GM23248 (cell line): ENCODE results near the gene DPP9. TPM values are rescaled to one million over a fixed set of nuclear protein-coding genes. Genes with fewer than 3 reads are reported as not detected.

Experiments used
- DNase-seq: peaks from one replicate; pipeline ENCODE4 v3.0.0-alpha.2; 2015
- H2AFZ ChIP-seq: fragments of 200-600 bp; sonication (generic); 2 replicates; pipeline ENCODE4 v1.6.1; 2016; ENCODE audit warnings: antibody characterized with exemption
- H3F3A ChIP-seq: fragments of 200-600 bp; sonication (generic); 2 replicates; pipeline ENCODE4 v1.6.1; 2016; ENCODE audit warnings: mild to moderate bottlenecking, antibody characterized with exemption, mixed run types; ENCODE audit not compliant: insufficient read depth
- H3K27ac ChIP-seq: fragments of 200-600 bp; sonication (generic); 2 replicates; pipeline ENCODE4 v1.5.1; 2016; ENCODE audit warnings: mild to moderate bottlenecking
- H3K27me3 ChIP-seq: fragments of 200-600 bp; sonication (generic); replicated peaks from 2 replicates; pipeline ENCODE4 v1.6.1; 2016; ENCODE audit warnings: mild to moderate bottlenecking; ENCODE audit not compliant: insufficient read depth
- H3K36me3 ChIP-seq: fragments of 200-600 bp; sonication (generic); 2 replicates; pipeline ENCODE4 v1.6.1; 2016; ENCODE audit warnings: low read depth, mild to moderate bottlenecking
- H3K4me1 ChIP-seq: fragments of 200-600 bp; sonication (generic); 2 replicates; pipeline ENCODE4 v1.6.1; 2016; ENCODE audit warnings: mild to moderate bottlenecking; ENCODE audit not compliant: insufficient read depth
- H3K4me2 ChIP-seq: fragments of 200-600 bp; sonication (generic); one replicate; pipeline ENCODE4 v1.6.1; 2016; ENCODE audit warnings: mild to moderate bottlenecking; ENCODE audit not compliant: unreplicated experiment
- H3K4me3 ChIP-seq: fragments of 200-600 bp; sonication (generic); 2 replicates; pipeline ENCODE4 v1.5.1; 2016; ENCODE audit warnings: mild to moderate bottlenecking
- H3K79me2 ChIP-seq: fragments of 200-600 bp; sonication (generic); 2 replicates; pipeline ENCODE4 v1.6.1; 2016; ENCODE audit warnings: mild to moderate bottlenecking; ENCODE audit not compliant: insufficient read depth
- H3K9ac ChIP-seq: fragments of 200-600 bp; sonication (generic); 2 replicates; pipeline ENCODE4 v1.6.1; 2016; ENCODE audit warnings: mild to moderate bottlenecking
- H3K9me2 ChIP-seq: fragments of 200-600 bp; sonication (generic); 2 replicates; pipeline ENCODE4 v1.6.1; 2016; ENCODE audit warnings: mixed run types, mild to moderate bottlenecking, moderate library complexity; ENCODE audit not compliant: insufficient read depth
- H3K9me3 ChIP-seq: fragments of 200-600 bp; sonication (generic); one replicate; pipeline ENCODE4 v1.6.1; 2017; ENCODE audit warnings: low read depth
- H4K20me1 ChIP-seq: fragments of 200-600 bp; sonication (generic); 2 replicates; pipeline ENCODE4 v1.6.0; 2016; ENCODE audit not compliant: insufficient read depth
- EZH2 ChIP-seq: fragments of 200-600 bp; sonication (generic); IDR thresholded peaks from 2 replicates; pipeline ENCODE4 v1.6.1; 2018; ENCODE audit warnings: antibody characterized with exemption, mild to moderate bottlenecking; ENCODE audit not compliant: insufficient read depth, poor library complexity, severe bottlenecking
- EZH2phosphoT487 ChIP-seq: fragments of 200-600 bp; sonication (generic); IDR thresholded peaks from 2 replicates; pipeline ENCODE4 v1.6.1; 2018; ENCODE audit warnings: antibody characterized with exemption, moderate library complexity, mild to moderate bottlenecking, low read depth; ENCODE audit not compliant: insufficient read depth
- WGBS, 2 experiments: methylation state at CpG; one replicate each; pipeline ENCODE4 v1.1.6; 2015 to 2017; ENCODE audit warnings: low lambda C conversion rate in 2 of 2, low coverage in 1 of 2; ENCODE audit errors: missing lambda C conversion rate in 2 of 2; 5-methylcytosine and 5-hydroxymethylcytosine counted together
- in situ Hi-C: fragments of 300-500 bp; cut with MboI; formaldehyde crosslinking; loops from 2 replicates; pipeline ENCODE4 v1.15.0; 2020
- polyA plus RNA-seq: library from polyadenylated mRNA; unstranded; fragments of >200 nt; fragmentation: Nextera tagmentation; extraction: Ambion mirVana; gene quantifications from 2 replicates; pipeline ENCODE4 v1.2.1, GENCODE V29; 2016
- total RNA-seq: library from RNA; depleted of rRNA; stranded (reverse); fragments of >200 nt; shearing (Covaris generic); gene quantifications from 2 replicates; pipeline ENCODE4 v1.2.3, GENCODE V29; 2014

DPP9 gene
- total and polyA plus RNA-seq, 2 experiments from 2014 or later = 33.0 to 50.3 TPM

- Histone ChIP-seq H3K27me3 (no peaks in the 10 kb centered on the region), H3F3A (peaks cover 17% of the 10 kb centered on the region), H3K9ac (no peak overlapping the region), H2AFZ (no peak overlapping the region), H3K36me3 (peaks cover 17% of the 10 kb centered on the region; the same call in 1 of the 2 replicates), H3K79me2 (no peaks in the 10 kb centered on the region), H4K20me1 (no peaks in the 10 kb centered on the region), H3K9me2 (no peaks in the 10 kb centered on the region), H3K4me3 (no peak overlapping the region), H3K9me3 (no peaks in the 10 kb centered on the region), H3K27ac (0 out of 2 replicates have a peak overlapping the region, but pooled peaks have one; percentile 39), H3K4me1 (peaks cover 18% of the 10 kb centered on the region), H3K4me2 (no peak overlapping the region)
- in situ Hi-C loops = no loop called here
- TF ChIP-seq EZH2 (no peak), EZH2phosphoT487 (no peak)
- 92% methylated on average over 19 of the region's 19 CpGs for WGBS, 2 experiments
- no peak for DNase-seq
These were observed 28.4 kb downstream of the DPP9 start for GRCh38 chr19:4695224-4695731.

GRCh38 chr19:4694211-4694987 is 29.2 kb downstream of the DPP9 start:
- Histone ChIP-seq H3K9me3 (no peaks in the 10 kb centered on the region), H3K27me3 (no peaks in the 10 kb centered on the region), H3K4me1 (peaks cover 18% of the 10 kb centered on the region), H3K4me3 (no peak overlapping the region), H4K20me1 (no peaks in the 10 kb centered on the region), H3K27ac (peak overlapping the region; percentile 39; the same call in 1 of the 2 replicates), H3K36me3 (peaks cover 17% of the 10 kb centered on the region; the same call in 1 of the 2 replicates), H2AFZ (no peak overlapping the region), H3F3A (peaks cover 17% of the 10 kb centered on the region), H3K9me2 (no peaks in the 10 kb centered on the region), H3K79me2 (no peaks in the 10 kb centered on the region), H3K9ac (no peak overlapping the region), H3K4me2 (no peak overlapping the region)
- TF ChIP-seq EZH2 = no peak
- no peak for TF ChIP-seq EZH2phosphoT487
- WGBS, 2 experiments = 79 to 80% methylated on average over 22 of the region's 22 CpGs
- in situ Hi-C loops = no loop called here
- DNase-seq = peak; percentile 85

- WGBS, 2 experiments = 97 to 98% methylated on average over 14 to 15 of the region's 15 CpGs
- peak overlapping the region; percentile 39; the same call in 1 of the 2 replicates for H3K27ac ChIP-seq
- TF ChIP-seq EZH2 = no peak
- no peak for TF ChIP-seq EZH2phosphoT487
- H3K36me3 ChIP-seq = peaks cover 17% of the 10 kb centered on the region; the same call in 1 of the 2 replicates
- no peak overlapping the region for H3K9ac ChIP-seq
- H3K4me2 ChIP-seq = no peak overlapping the region
- in situ Hi-C loops = no loop called here
- H3F3A ChIP-seq = peaks cover 17% of the 10 kb centered on the region
- H3K27me3 ChIP-seq = no peaks in the 10 kb centered on the region
- H3K9me3 ChIP-seq = no peaks in the 10 kb centered on the region
- DNase-seq = no peak
- no peak overlapping the region for H2AFZ ChIP-seq
- peaks cover 18% of the 10 kb centered on the region for H3K4me1 ChIP-seq
- no peaks in the 10 kb centered on the region for H4K20me1 ChIP-seq
- H3K79me2 ChIP-seq = no peaks in the 10 kb centered on the region
- H3K9me2 ChIP-seq = no peaks in the 10 kb centered on the region
- H3K4me3 ChIP-seq = no peak overlapping the region
These were observed 30.0 kb downstream of the DPP9 start for GRCh38 chr19:4693471-4694121.

GRCh38 chr19:4693078-4693350 is 30.6 kb downstream of the DPP9 start:
- Histone ChIP-seq H3K4me2 (no peak overlapping the region), H3F3A (peaks cover 17% of the 10 kb centered on the region), H3K9me3 (no peaks in the 10 kb centered on the region), H3K36me3 (peaks cover 17% of the 10 kb centered on the region; the same call in 1 of the 2 replicates), H3K9ac (no peak overlapping the region), H3K9me2 (no peaks in the 10 kb centered on the region), H3K27me3 (no peaks in the 10 kb centered on the region), H2AFZ (no peak overlapping the region), H3K27ac (no peak overlapping the region), H3K4me1 (peaks cover 18% of the 10 kb centered on the region), H4K20me1 (no peaks in the 10 kb centered on the region), H3K79me2 (no peaks in the 10 kb centered on the region), H3K4me3 (no peak overlapping the region)
- WGBS, 2 experiments = 97 to 100% methylated on average over 7 of the region's 7 CpGs
- no peak for DNase-seq
- no peak for TF ChIP-seq EZH2
- no peak for TF ChIP-seq EZH2phosphoT487
- in situ Hi-C loops = no loop called here
